Testis (tissue), 3 donors: ENCODE data around the gene HIPK2. TPM values are rescaled to one million over a fixed set of nuclear protein-coding genes. Genes with fewer than 3 reads are reported as not detected.
A peak's percentile ranks its signal among the peaks of the same experiment; 100 is the strongest.

Source experiments
- DNase-seq: peaks from one replicate; pipeline ENCODE4 v3.0.0-alpha.2; 2019
- H3K27ac ChIP-seq, 2 donors: fragments of 200-600 bp; sonication (generic); one replicate each; pipeline ENCODE4 v1.5.1; 2019
- H3K27me3 ChIP-seq: fragments of 200-600 bp; sonication (generic); one replicate; pipeline ENCODE4 v1.5.1; 2019
- H3K36me3 ChIP-seq: fragments of 200-600 bp; sonication (generic); one replicate; pipeline ENCODE4 v1.5.1; 2017; ENCODE audit warnings: low read depth; ENCODE audit errors: missing control alignments
- H3K4me1 ChIP-seq: fragments of 200-600 bp; sonication (generic); one replicate; pipeline ENCODE4 v1.5.1; 2019
- H3K4me3 ChIP-seq, 2 donors: fragments of 200-600 bp; sonication (generic); one replicate each; pipeline ENCODE4 v1.5.1; 2017 to 2019
- H3K9me3 ChIP-seq: fragments of 200-600 bp; sonication (generic); one replicate; pipeline ENCODE4 v1.5.1; 2017
- CTCF ChIP-seq, 3 experiments: fragments of 450-650 bp in 2 of 3; fragments of 200-600 bp in 1 of 3; sonication (generic) in 1 of 3; IDR thresholded peaks; one replicate each; pipeline ENCODE4 v1.5.1; 2016 to 2019; ENCODE audit warnings: antibody characterized with exemption in 3 of 3, mild to moderate bottlenecking in 2 of 3, moderate library complexity in 1 of 3
- POLR2A ChIP-seq: fragments of 450-650 bp; IDR thresholded peaks from one replicate; pipeline ENCODE4 v1.6.1; 2017; ENCODE audit warnings: antibody characterized with exemption, mild to moderate bottlenecking, moderate library complexity
- WGBS, 2 donors: methylation state at CpG; one replicate each; pipeline ENCODE4 v1.1.5; 2018; 5-methylcytosine and 5-hydroxymethylcytosine counted together
- intact Hi-C: fragments of 100-400 bp; cut with DNase I; formaldehyde crosslinking; loops from one replicate; pipeline ENCODE4 v1.15.1; 2023; ENCODE audit warnings: low total_unique reads
- polyA plus RNA-seq: library from polyadenylated mRNA; stranded (reverse); fragments of 350-450 nt; fragmentation: Illumina TruSeq; extraction: RNeasy Lipid Tissue Mini Kit (QIAGEN cat#74804); gene quantifications from one replicate; pipeline ENCODE4 v1.2.3, GENCODE V29; 2014; ENCODE audit warnings: low read depth, low replicate concordance; ENCODE audit not compliant: insufficient read depth
- total RNA-seq, 2 donors: library from RNA; depleted of rRNA; stranded (reverse); fragments of >200 nt; gene quantifications; one replicate each; pipeline ENCODE4 v1.2.3, GENCODE V29; 2016

HIPK2 gene
- total and polyA plus RNA-seq, 3 donors from 2014 or later: 6.3 to 22.4 (median 17.8) TPM

- H3K27ac ChIP-seq: no peak overlapping the region
- H3K27me3 ChIP-seq: no peaks in the 10 kb centered on the region
- intact Hi-C loops: no loop called here
- TF ChIP-seq POLR2A (no peak), CTCF (IDR thresholded peaks at IDR 0.05) (no peak)
- H3K4me1 ChIP-seq: peaks cover 6% of the 10 kb centered on the region
- H3K36me3 ChIP-seq: no peaks in the 10 kb centered on the region
- no peak overlapping the region for H3K4me3 ChIP-seq
- DNase-seq: no peak
- WGBS, 2 donors: 94 to 100% methylated on average over 1 of the region's 1 CpG
- no peaks in the 10 kb centered on the region for H3K9me3 ChIP-seq
These were observed 151.0 kb downstream of the HIPK2 start for GRCh38 chr7:139626817-139627216.

GRCh38 chr7:139623518-139623917 lies 154.3 kb downstream of the HIPK2 start:
- Histone ChIP-seq H3K9me3 (no peaks in the 10 kb centered on the region), H3K4me3 (no peak overlapping the region), H3K4me1 (no peaks in the 10 kb centered on the region), H3K27me3 (no peaks in the 10 kb centered on the region), H3K27ac (no peak overlapping the region), H3K36me3 (no peaks in the 10 kb centered on the region)
- intact Hi-C loops: no loop called here
- no peak for DNase-seq
- WGBS, 2 donors: 96 to 98% methylated on average over 4 of the region's 4 CpGs
- no peak for TF ChIP-seq CTCF (IDR thresholded peaks at IDR 0.05)
- TF ChIP-seq POLR2A: no peak

DNA sequence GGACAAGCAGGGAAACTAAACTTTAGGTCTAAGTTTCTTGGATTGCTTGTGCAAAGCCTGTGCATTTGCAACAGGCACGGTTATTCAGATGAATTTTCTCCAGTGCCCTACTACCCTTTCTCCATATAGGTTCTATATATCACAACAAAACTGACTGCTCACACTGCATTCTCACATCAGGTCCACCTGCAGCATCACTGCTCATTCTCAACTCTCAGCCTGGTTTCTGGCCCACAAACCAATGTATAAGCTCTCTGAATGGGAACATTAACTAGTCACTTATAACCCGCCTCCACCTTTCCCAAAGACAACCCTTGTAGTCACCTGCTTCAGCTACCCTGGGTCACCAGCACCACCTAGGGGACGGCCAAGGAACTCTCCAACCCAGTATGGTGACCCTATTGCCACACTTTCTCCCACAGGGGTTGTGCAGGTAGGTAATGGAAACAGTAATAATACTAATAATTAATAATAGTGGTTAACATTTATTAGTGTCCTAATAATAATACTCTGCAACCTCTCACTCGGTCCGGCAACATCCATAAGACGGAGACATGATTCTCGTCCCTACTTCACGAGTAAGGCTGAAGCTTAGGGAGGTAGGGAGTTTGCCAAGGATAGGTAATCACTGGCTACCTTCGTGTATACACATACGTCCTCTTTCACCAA lies 157.0 kb downstream of the HIPK2 start:
- no peaks in the 10 kb centered on the region for H3K27me3 ChIP-seq
- H3K4me3 ChIP-seq: no peak overlapping the region
- TF ChIP-seq CTCF (IDR thresholded peaks at IDR 0.05): peak in 2 of 3 experiments; percentile 34 to 60
- no peak for TF ChIP-seq POLR2A
- no peaks in the 10 kb centered on the region for H3K4me1 ChIP-seq
- DNase-seq: peak; percentile 58
- intact Hi-C loops: no loop called here
- 84 to 89% methylated on average over 10 of the region's 10 CpGs for WGBS, 2 donors
- H3K36me3 ChIP-seq: no peaks in the 10 kb centered on the region
- H3K9me3 ChIP-seq: no peaks in the 10 kb centered on the region
- H3K27ac ChIP-seq: no peak overlapping the region

- WGBS, 2 donors: 67 to 84% methylated on average over 1 of the region's 1 CpG
- H3K36me3 ChIP-seq: no peaks in the 10 kb centered on the region
- intact Hi-C loops: no loop called here
- no peaks in the 10 kb centered on the region for H3K27me3 ChIP-seq
- no peaks in the 10 kb centered on the region for H3K9me3 ChIP-seq
- no peak overlapping the region for H3K27ac ChIP-seq
- TF ChIP-seq POLR2A: no peak
- no peak for TF ChIP-seq CTCF (IDR thresholded peaks at IDR 0.05)
- no peak overlapping the region for H3K4me3 ChIP-seq
- no peak for DNase-seq
- H3K4me1 ChIP-seq: no peaks in the 10 kb centered on the region
These were observed 158.5 kb downstream of the HIPK2 start for GRCh38 chr7:139619367-139619657.
